K562 (cell line): ENCODE results near the gene C19orf12. TPM values are rescaled to one million over a fixed set of nuclear protein-coding genes. Genes with fewer than 3 reads are reported as not detected.
A peak's percentile ranks its signal among the peaks of the same experiment; 100 is the strongest.

Source experiments
- ARNT ChIP-seq, 2 experiments: fragments of 450-650 bp; IDR thresholded peaks; 2 replicates each; pipeline ENCODE4 v1.6.1; 2016; ENCODE audit warnings: mild to moderate bottlenecking in 1 of 2
- CREB1 ChIP-seq, 2 experiments: sonication (generic) in 1 of 2; formaldehyde crosslinking in 1 of 2; IDR thresholded peaks; 2 replicates each; pipeline versions ENCODE4 v1.6.1 to v1.8.0; 2012 to 2022; ENCODE audit warnings: inconsistent platforms in 1 of 2, mild to moderate bottlenecking in 1 of 2, missing genetic modification reagents in 1 of 2, moderate library complexity in 1 of 2
- DACH1 ChIP-seq: fragments of 450-650 bp; IDR thresholded peaks from 2 replicates; pipeline ENCODE4 v1.6.1; 2018; ENCODE audit not compliant: partially characterized antibody
- E2F5 ChIP-seq: sonication (generic); formaldehyde crosslinking; IDR thresholded peaks from 2 replicates; pipeline ENCODE4 v1.8.0; 2022; ENCODE audit warnings: mild to moderate bottlenecking, missing genetic modification reagents
- ETS1 ChIP-seq: conservative IDR thresholded peaks from 2 replicates; pipeline ENCODE4 v1.6.1; 2011; ENCODE audit warnings: low read depth, mild to moderate bottlenecking, low read length; ENCODE audit not compliant: control insufficient read depth
- ETV5 ChIP-seq: sonication (generic); formaldehyde crosslinking; IDR thresholded peaks from 2 replicates; pipeline ENCODE4 v1.4.0; 2020; ENCODE audit warnings: low read depth, mild to moderate bottlenecking, missing genetic modification reagents
- GATAD2A ChIP-seq: fragments of 450-650 bp; IDR thresholded peaks from 2 replicates; pipeline ENCODE4 v1.6.1; 2017
- MECOM ChIP-seq: fragments of 250-450 bp; sonication (Bioruptor Pico); IDR thresholded peaks from 2 replicates; pipeline ENCODE4 v1.8.0; 2022; ENCODE audit warnings: inconsistent platforms
- MTA1 ChIP-seq: fragments of 450-650 bp; IDR thresholded peaks from 2 replicates; pipeline ENCODE4 v1.6.1; 2017; ENCODE audit warnings: borderline replicate concordance
- MYNN ChIP-seq, 2 experiments: sonication (generic); formaldehyde crosslinking in 1 of 2; IDR thresholded peaks; 2 replicates each; pipeline versions ENCODE4 v1.5.0 to v1.6.1; 2016 to 2020; ENCODE audit warnings: antibody characterized with exemption in 1 of 2, missing genetic modification reagents in 1 of 2
- NR0B1 ChIP-seq: fragments of 450-650 bp; IDR thresholded peaks from one replicate; pipeline ENCODE4 v1.6.1; 2018; ENCODE audit warnings: mild to moderate bottlenecking, moderate library complexity; ENCODE audit not compliant: partially characterized antibody
- RBFOX2 ChIP-seq: fragments of 200-400 bp; formaldehyde crosslinking; IDR thresholded peaks from 2 replicates; pipeline ENCODE4 v1.6.1; 2017; ENCODE audit warnings: low read depth, mild to moderate bottlenecking, low read length, moderate library complexity
- RHOXF2B ChIP-seq: fragments of 250-450 bp; sonication (Bioruptor Pico); conservative IDR thresholded peaks from 2 replicates; pipeline ENCODE4 v1.5.1; 2021
- SAFB2 ChIP-seq: fragments of 200-400 bp; formaldehyde crosslinking; IDR thresholded peaks from 2 replicates; pipeline ENCODE4 v1.6.1; 2018; ENCODE audit warnings: borderline replicate concordance, low read length, low read depth, moderate library complexity; ENCODE audit not compliant: severe bottlenecking
- SP2 ChIP-seq: IDR thresholded peaks from 2 replicates; pipeline ENCODE4 v1.6.1; 2011; ENCODE audit warnings: mild to moderate bottlenecking, low read depth, low read length, moderate library complexity; ENCODE audit not compliant: poor library complexity, severe bottlenecking; ENCODE audit errors: extremely low read depth
- SRF ChIP-seq, 2 experiments: fragments of 250-450, 450-650 bp in 1 of 2; sonication (Bioruptor Pico) in 1 of 2; sonication (generic) in 1 of 2; formaldehyde crosslinking; IDR thresholded peaks; 2 replicates each; pipeline versions ENCODE4 v1.5.0 to v1.5.1; 2020 to 2022; ENCODE audit warnings: mild to moderate bottlenecking in 1 of 2, missing genetic modification reagents in 1 of 2
- USF1 ChIP-seq: sonication (generic); formaldehyde crosslinking; IDR thresholded peaks from 2 replicates; pipeline ENCODE4 v1.9.0; 2022; ENCODE audit warnings: mild to moderate bottlenecking, missing genetic modification reagents
- ZBTB8A ChIP-seq: fragments of 450-650 bp; IDR thresholded peaks from 2 replicates; pipeline ENCODE4 v1.6.1; 2018; ENCODE audit warnings: mild to moderate bottlenecking, moderate library complexity; ENCODE audit not compliant: partially characterized antibody
- ZC3H11A ChIP-seq: IDR thresholded peaks from 2 replicates; pipeline ENCODE4 v1.6.1; 2012; ENCODE audit warnings: low read depth, low read length, improper control_type of control experiment
- ZFP36 ChIP-seq: fragments of 150-350 bp; IDR thresholded peaks from 2 replicates; pipeline ENCODE4 v1.6.1; 2018; ENCODE audit warnings: low read length, low read depth; ENCODE audit not compliant: partially characterized antibody
- ZNF384 ChIP-seq: IDR thresholded peaks from 2 replicates; pipeline ENCODE4 v1.6.1; 2012; ENCODE audit warnings: low read depth, low read length, improper control_type of control experiment
- ZNF395 ChIP-seq: fragments of 200-800 bp; sonication (Bioruptor generic); IDR thresholded peaks from 2 replicates; pipeline ENCODE4 v1.6.1; 2017; ENCODE audit warnings: missing genetic modification characterization, missing compliant biosample characterization
- polyA plus RNA-seq, 8 experiments: library from polyadenylated mRNA; depleted of rRNA in 4 of 8; stranded (reverse) in 5 of 8; unstranded in 3 of 8; fragments of >200 nt; fragmentation: Nextera tagmentation in 2 of 8; fragmentation: Illumina TruSeq in 1 of 8; extraction: Ambion mirVana in 2 of 8; extraction: Trizol in 1 of 8; gene quantifications; 2 replicates each; pipeline versions ENCODE4 v1.2.1 to v1.2.3, GENCODE V29; 2011 to 2014; ENCODE audit warnings: inconsistent platforms in 1 of 8, missing spikeins in 1 of 8
- total RNA-seq, 7 experiments: library from RNA; depleted of rRNA in 6 of 7; stranded (reverse); fragments of >200 nt in 6 of 7; fragmentation: Illumina TruSeq in 2 of 7; extraction: Trizol in 2 of 7; gene quantifications; 2 replicates each; pipeline versions ENCODE4 v1.2.1 to v1.2.3, GENCODE V29; 2011 to 2021; ENCODE audit warnings: low replicate concordance in 1 of 7

The C19orf12 gene
- total and polyA plus RNA-seq, 9 of the 15 experiments (the other 6 are each of a cell fraction or from before 2014, with no cell fraction given): 1.9 to 14.5 (median 10.2) TPM

- TF ChIP-seq NR0B1 (no peak), MECOM (0 out of 2 replicates have a peak, but pooled peaks have one; percentile 13), DACH1 (no peak), USF1 (no peak), MYNN (IDR thresholded peaks at IDR 0.05) (no peak), MYNN (CRISPR knock-in tag; IDR thresholded peaks at IDR 0.05) (no peak), MTA1 (no peak), SP2 (no peak), ZFP36 (no peak), ZNF395 (no peak), ARNT (IDR thresholded peaks at IDR 0.05) (peak in 1 of 2 experiments; percentile 19; a peak in 1 of 4 replicates), ETS1 (no peak), ZBTB8A (no peak), RHOXF2B (CRISPR knock-in tag) (no peak), ZC3H11A (no peak), CREB1 (IDR thresholded peaks at IDR 0.05) (0 out of 2 replicates have a peak, but pooled peaks have one; percentile 18), CREB1 (CRISPR knock-in tag; IDR thresholded peaks at IDR 0.05) (no peak), E2F5 (no peak), ETV5 (CRISPR knock-in tag) (no peak), RBFOX2 (peak; percentile 78), SAFB2 (no peak), GATAD2A (no peak), SRF (CRISPR knock-in tag; IDR thresholded peaks at IDR 0.05) (no peak; a peak in 1 of 4 replicates), ZNF384 (peak; percentile 45; the same call in 1 of the 2 replicates)
These were observed 27.7 kb downstream of the C19orf12 start (continued) for GRCh38 chr19:29687244-29687896.
